SU-DHL-6 (cell line): ENCODE results near the gene GGT5.
"Not testable (repeated sequence)": the region's sequence is repeated elsewhere in the genome, so short reads cannot be mapped to it uniquely, and the experiment has no call there.

Experiments used
- H2AFZ ChIP-seq: fragments of 200-600 bp; sonication (generic); 2 replicates; pipeline ENCODE4 v1.6.1; 2014; ENCODE audit warnings: low read depth, mild to moderate bottlenecking, moderate library complexity, mixed read lengths, antibody characterized with exemption, low read length; ENCODE audit not compliant: severe bottlenecking
- H3F3A ChIP-seq: fragments of 200-600 bp; shearing (Covaris generic); 2 replicates; pipeline ENCODE4 v1.6.0; 2016; ENCODE audit warnings: antibody characterized with exemption, mild to moderate bottlenecking; ENCODE audit not compliant: insufficient read depth
- H3K27ac ChIP-seq: fragments of 200-600 bp; sonication (generic); 2 replicates; pipeline ENCODE4 v1.5.1; 2016; ENCODE audit warnings: low read depth, mild to moderate bottlenecking, low read length, moderate library complexity, mixed read lengths
- H3K27me3 ChIP-seq: fragments of 200-600 bp; sonication (generic), shearing (Covaris generic); 2 replicates; pipeline ENCODE4 v1.6.0; 2014; ENCODE audit warnings: mild to moderate bottlenecking, low read length
- H3K36me3 ChIP-seq: fragments of 200-600 bp; sonication (generic); 2 replicates; pipeline ENCODE4 v1.6.1; 2014; ENCODE audit warnings: mild to moderate bottlenecking, low read length, mixed read lengths
- H3K4me2 ChIP-seq: fragments of 300-600, 200-600 bp; shearing (Covaris generic), sonication (generic); 2 replicates; pipeline ENCODE4 v1.6.0; 2014; ENCODE audit warnings: low read length, low read depth, mild to moderate bottlenecking; ENCODE audit not compliant: poor library complexity, severe bottlenecking
- H3K4me3 ChIP-seq: fragments of 200-600 bp; sonication (generic); 2 replicates; pipeline ENCODE4 v1.5.1; 2014; ENCODE audit warnings: antibody characterized with exemption, low read length, mild to moderate bottlenecking, mixed read lengths; ENCODE audit not compliant: insufficient read depth, poor library complexity, severe bottlenecking
- H3K79me2 ChIP-seq: fragments of 200-600 bp; sonication (generic); 2 replicates; pipeline ENCODE4 v1.6.1; 2014; ENCODE audit warnings: mild to moderate bottlenecking, low read length, moderate library complexity; ENCODE audit not compliant: insufficient read depth
- H3K9ac ChIP-seq: fragments of 200-600 bp; sonication (generic); 2 replicates; pipeline ENCODE4 v1.7.0; 2014; ENCODE audit warnings: mild to moderate bottlenecking, low read length
- H3K9me2 ChIP-seq: fragments of 200-600 bp; sonication (generic); replicated peaks from 2 replicates; pipeline ENCODE4 v1.6.1; 2014; ENCODE audit warnings: low read length; ENCODE audit not compliant: insufficient read depth
- H3K9me3 ChIP-seq: fragments of 200-600 bp; sonication (generic); 2 replicates; pipeline ENCODE4 v1.6.1; 2014; ENCODE audit warnings: low read length, mixed read lengths; ENCODE audit not compliant: insufficient read depth
- H4K20me1 ChIP-seq: fragments of 200-600 bp; sonication (generic); 2 replicates; pipeline ENCODE4 v1.6.1; 2014; ENCODE audit warnings: low read depth, mild to moderate bottlenecking, antibody characterized with exemption, low read length, moderate library complexity, mixed read lengths
- CTCF ChIP-seq: fragments of 200-600 bp; sonication (generic); IDR thresholded peaks from one replicate; pipeline ENCODE4 v1.5.1; 2017; ENCODE audit warnings: antibody characterized with exemption, mild to moderate bottlenecking, low read length, moderate library complexity; ENCODE audit not compliant: insufficient read depth, poor library complexity, severe bottlenecking
- EZH2phosphoT487 ChIP-seq: fragments of 200-600 bp; sonication (generic), shearing (Covaris generic); conservative IDR thresholded peaks from 2 replicates; pipeline ENCODE4 v1.6.1; 2018; ENCODE audit warnings: mild to moderate bottlenecking, antibody characterized with exemption, low read length, moderate library complexity, mixed read lengths

The GGT5 gene

GRCh38 chr22:24265734-24266133, 20.9 kb upstream of the GGT5 start:
- H3K79me2 ChIP-seq, result no peaks in the 10 kb centered on the region
- H3K9me3 ChIP-seq, result no peaks in the 10 kb centered on the region
- no peak overlapping the region for H3K4me3 ChIP-seq
- no peaks in the 10 kb centered on the region for H4K20me1 ChIP-seq
- H3K9me2 ChIP-seq, result no peaks in the 10 kb centered on the region
- no peak overlapping the region for H3K9ac ChIP-seq
- no peaks in the 10 kb centered on the region for H3K36me3 ChIP-seq
- H3K4me2 ChIP-seq, result no peak overlapping the region
- no peak overlapping the region for H3K27ac ChIP-seq
- no peaks in the 10 kb centered on the region for H3K27me3 ChIP-seq
- H3F3A ChIP-seq, result peaks cover 5% of the 10 kb centered on the region; the same call in 1 of the 2 replicates
- no peak overlapping the region for H2AFZ ChIP-seq
- TF ChIP-seq EZH2phosphoT487 (no peak), CTCF (no peak)

GRCh38 chr22:24264329-24264896, 19.5 kb upstream of the GGT5 start:
- H3K4me3 ChIP-seq, H3K79me2 ChIP-seq, H3K9me3 ChIP-seq, H3K27me3 ChIP-seq, H3K27ac ChIP-seq, H3K4me2 ChIP-seq, H3F3A ChIP-seq, H2AFZ ChIP-seq, H3K36me3 ChIP-seq, H4K20me1 ChIP-seq, H3K9me2 ChIP-seq, H3K9ac ChIP-seq: not testable (repeated sequence)

GRCh38 chr22:24263479-24263878, 18.6 kb upstream of the GGT5 start:
- not testable (repeated sequence) for H3K9ac ChIP-seq, H3K79me2 ChIP-seq, H2AFZ ChIP-seq, H3K4me2 ChIP-seq, H4K20me1 ChIP-seq, H3F3A ChIP-seq, H3K9me3 ChIP-seq, H3K27ac ChIP-seq, H3K9me2 ChIP-seq, H3K4me3 ChIP-seq, H3K27me3 ChIP-seq, H3K36me3 ChIP-seq

GRCh38 chr22:24262185-24262749, 17.4 kb upstream of the GGT5 start:
- H3K27me3 ChIP-seq, H3K9ac ChIP-seq, H2AFZ ChIP-seq, H3K9me3 ChIP-seq, H3K79me2 ChIP-seq, H4K20me1 ChIP-seq, H3K4me2 ChIP-seq, H3K9me2 ChIP-seq, H3K27ac ChIP-seq, H3K4me3 ChIP-seq, H3K36me3 ChIP-seq, H3F3A ChIP-seq: not testable (repeated sequence)

- not testable (repeated sequence) for H3F3A ChIP-seq, H3K36me3 ChIP-seq, H3K9me3 ChIP-seq, H3K4me2 ChIP-seq, H3K27me3 ChIP-seq, H2AFZ ChIP-seq, H3K9ac ChIP-seq, H3K79me2 ChIP-seq, H3K4me3 ChIP-seq, H3K9me2 ChIP-seq, H4K20me1 ChIP-seq, H3K27ac ChIP-seq
These were observed 14.6 kb upstream of the GGT5 start for GRCh38 chr22:24259459-24259858.

- not testable (repeated sequence) for H3K36me3 ChIP-seq, H3K9ac ChIP-seq, H3K9me2 ChIP-seq, H3F3A ChIP-seq, H3K27ac ChIP-seq, H3K9me3 ChIP-seq, H3K4me2 ChIP-seq, H3K27me3 ChIP-seq, H3K4me3 ChIP-seq, H2AFZ ChIP-seq, H4K20me1 ChIP-seq, H3K79me2 ChIP-seq
These were observed 11.9 kb upstream of the GGT5 start for GRCh38 chr22:24256736-24257135.

GRCh38 chr22:24256136-24256535, 11.3 kb upstream of the GGT5 start:
- H2AFZ ChIP-seq, H3K4me3 ChIP-seq, H3K27me3 ChIP-seq, H3K27ac ChIP-seq, H3K9me2 ChIP-seq, H3K79me2 ChIP-seq, H3K36me3 ChIP-seq, H3K4me2 ChIP-seq, H4K20me1 ChIP-seq, H3F3A ChIP-seq, H3K9ac ChIP-seq, H3K9me3 ChIP-seq: not testable (repeated sequence)
